Stimulated activated CD8-positive, alpha-beta memory T cell treated with anti-CD3 and anti-CD28 coated beads, Interleukin-12 subunit alpha, Interleukin-12 subunit beta, amount 100 ng/mL, for 1 hour (primary cell): ENCODE results near the gene TMEM115.
A peak's percentile ranks its signal among the peaks of the same experiment; 100 is the strongest.

Experiments
- DNase-seq: peaks from one replicate; pipeline ENCODE4 v3.0.0-alpha.2; 2020; ENCODE audit warnings: low read depth

The TMEM115 gene

GRCh38 chr3:50352781-50353180 lies 6.5 kb downstream of the TMEM115 start:
- no peak for DNase-seq

GRCh38 chr3:50351323-50351697 lies 8.0 kb downstream of the TMEM115 start:
- DNase-seq, result no peak

GRCh38 chr3:50350527-50351322 lies 8.6 kb downstream of the TMEM115 start, which contains the start of the genes CYB561D2 and NPRL2:
Gene CYB561D2 (plus strand): TSS chr3:50350862. CDS start chr3:50351434, 572 bp downstream.
Gene NPRL2 (minus strand): TSS chr3:50350775. CDS start chr3:50350652, 123 bp downstream.
- DNase-seq, result peak; percentile 98

GRCh38 chr3:50350213-50350526 lies 9.2 kb downstream of the TMEM115 start:
- no peak for DNase-seq

GRCh38 chr3:50347187-50347813 lies 12.0 kb downstream of the TMEM115 start:
- DNase-seq, result peak; percentile 60

GRCh38 chr3:50345586-50346234 lies 13.6 kb downstream of the TMEM115 start, which contains the start of gene ZMYND10:
Gene ZMYND10 (minus strand): TSS chr3:50345732. CDS start chr3:50345579, 153 bp downstream.
- DNase-seq, result peak; percentile 56

- DNase-seq, result no peak
Measured at GRCh38 chr3:50345008-50345407, 14.3 kb downstream of the TMEM115 start.

- DNase-seq, result no peak
Measured at GRCh38 chr3:50342813-50343633, 16.3 kb downstream of the TMEM115 start.

GRCh38 chr3:50341996-50342650 lies 17.2 kb downstream of the TMEM115 start:
- no peak for DNase-seq

GRCh38 chr3:50341537-50341936 lies 17.8 kb downstream of the TMEM115 start:
- no peak for DNase-seq

- no peak for DNase-seq
Measured at GRCh38 chr3:50340448-50341329, 18.6 kb downstream of the TMEM115 start, which contains the start of gene RASSF1. Gene RASSF1 (minus strand): TSS chr3:50340836. CDS start chr3:50340805, 31 bp downstream.

- DNase-seq, result no peak
Measured at GRCh38 chr3:50340147-50340447, 19.2 kb downstream of the TMEM115 start.

GRCh38 chr3:50339485-50340146 lies 19.7 kb downstream of the TMEM115 start:
- no peak for DNase-seq

- no peak for DNase-seq
Measured at GRCh38 chr3:50338965-50339364, 20.4 kb downstream of the TMEM115 start.

GRCh38 chr3:50337175-50337861 lies 22.0 kb downstream of the TMEM115 start:
- DNase-seq, result peak; percentile 82

- DNase-seq, result no peak
Measured at GRCh38 chr3:50336452-50337174, 22.7 kb downstream of the TMEM115 start.

GRCh38 chr3:50334339-50335075 lies 24.8 kb downstream of the TMEM115 start:
- no peak for DNase-seq

GRCh38 chr3:50333744-50334328 lies 25.5 kb downstream of the TMEM115 start:
- no peak for DNase-seq
